Renal cortical epithelial cell (primary cell): ENCODE data around the gene PKMYT1. TPM values are rescaled to one million over a fixed set of nuclear protein-coding genes. Genes with fewer than 3 reads are reported as not detected.
"Not testable (repeated sequence)": the region's sequence is repeated elsewhere in the genome, so short reads cannot be mapped to it uniquely, and the experiment has no call there.

Experiments
- DNase-seq: peaks from one replicate; pipeline ENCODE4 v3.0.0-alpha.2; 2011; ENCODE audit warnings: low read depth
- total RNA-seq: library from RNA; depleted of rRNA; stranded (reverse); fragments of >200 nt; gene quantifications from 2 replicates; pipeline ENCODE4 v1.2.3, GENCODE V29; 2014

The PKMYT1 gene
- total RNA-seq, 1 donor from 2014 or later = 0.55 TPM

DNA sequence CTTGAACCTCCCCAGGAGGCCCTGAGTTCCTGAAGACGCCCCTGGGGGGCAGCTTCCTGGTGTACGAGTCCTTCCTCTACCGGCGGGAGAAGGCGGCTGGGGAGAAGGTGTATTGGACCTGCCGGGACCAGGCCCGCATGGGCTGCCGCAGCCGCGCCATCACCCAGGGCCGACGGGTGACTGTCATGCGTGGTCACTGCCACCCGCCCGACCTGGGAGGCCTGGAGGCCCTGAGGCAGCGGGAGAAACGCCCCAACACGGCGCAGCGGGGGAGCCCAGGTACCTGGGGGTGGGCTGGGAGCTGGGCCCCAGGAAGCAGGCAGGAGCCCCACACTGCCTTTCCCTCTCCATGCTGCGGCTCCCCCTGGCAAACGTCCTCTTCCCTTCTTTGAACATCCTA lies 46.5 kb downstream of the PKMYT1 start:
- DNase-seq = no peak

DNA sequence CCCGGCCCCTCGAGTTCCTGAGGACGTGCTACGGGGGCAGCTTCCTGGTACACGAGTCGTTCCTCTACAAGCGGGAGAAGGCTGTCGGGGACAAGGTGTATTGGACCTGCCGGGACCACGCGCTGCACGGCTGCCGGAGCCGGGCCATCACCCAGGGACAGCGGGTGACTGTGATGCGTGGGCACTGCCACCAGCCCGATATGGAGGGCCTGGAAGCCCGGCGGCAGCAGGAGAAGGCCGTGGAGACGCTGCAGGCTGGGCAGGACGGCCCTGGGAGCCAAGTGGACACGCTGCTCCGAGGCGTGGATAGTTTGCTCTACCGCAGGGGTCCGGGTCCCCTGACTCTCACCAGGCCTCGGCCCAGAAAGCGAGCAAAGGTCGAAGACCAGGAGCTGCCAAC lies 47.1 kb downstream of the PKMYT1 start:
- no peak for DNase-seq

DNA sequence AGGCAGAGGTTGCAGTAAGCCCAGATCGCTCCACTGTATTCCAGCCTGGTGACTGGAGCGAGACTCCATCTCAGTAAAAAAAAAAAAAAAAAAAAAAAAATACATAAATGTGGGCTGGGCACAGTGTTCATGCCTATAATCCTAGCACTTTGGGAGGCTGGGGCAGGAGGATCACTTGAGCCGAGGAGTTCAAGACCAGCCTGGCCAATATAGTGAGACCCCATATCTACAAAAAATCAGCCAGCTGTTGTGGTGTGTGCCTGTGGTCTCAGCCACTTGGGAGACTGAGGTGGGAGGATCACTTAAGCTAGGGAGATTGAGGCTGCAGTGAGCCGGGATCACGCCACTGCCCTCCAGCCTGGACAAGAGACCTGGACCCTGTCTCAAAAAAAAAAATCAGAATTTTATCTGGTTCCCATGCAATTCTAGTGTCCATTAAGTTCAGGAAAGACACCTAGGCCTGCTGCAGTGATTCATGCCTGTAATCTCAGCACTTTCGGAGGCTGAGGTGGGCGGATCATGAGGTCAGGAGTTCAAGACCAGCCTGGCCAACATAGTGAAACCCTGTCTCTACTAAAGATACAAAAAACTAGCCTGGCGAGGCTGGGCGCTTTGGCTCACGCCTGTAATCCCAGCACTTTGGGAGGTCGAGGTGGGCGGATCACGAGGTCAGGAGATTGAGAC lies 48.9 kb downstream of the PKMYT1 start:
- not testable (repeated sequence) for DNase-seq

DNA sequence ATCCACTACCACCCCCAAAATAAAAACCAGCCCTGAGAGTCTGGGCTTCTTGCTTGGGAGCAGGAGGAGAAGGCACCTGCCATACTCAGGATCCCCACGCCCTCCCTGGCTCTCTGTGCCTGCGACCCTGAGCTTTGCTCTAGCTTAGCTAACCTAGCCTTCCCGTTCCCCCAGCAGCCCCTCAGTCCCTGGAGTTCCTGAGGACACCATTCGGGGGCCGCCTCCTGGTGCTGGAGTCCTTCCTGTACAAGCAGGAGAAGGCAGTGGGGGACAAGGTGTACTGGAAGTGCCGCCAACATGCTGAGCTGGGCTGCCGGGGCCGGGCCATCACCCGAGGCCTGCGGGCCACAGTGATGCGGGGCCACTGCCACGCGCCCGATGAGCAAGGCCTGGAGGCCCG lies 50.0 kb downstream of the PKMYT1 start:
- no peak for DNase-seq

- no peak for DNase-seq
Observed at GRCh38 chr16:2929693-2930092, 50.6 kb downstream of the PKMYT1 start.

DNA sequence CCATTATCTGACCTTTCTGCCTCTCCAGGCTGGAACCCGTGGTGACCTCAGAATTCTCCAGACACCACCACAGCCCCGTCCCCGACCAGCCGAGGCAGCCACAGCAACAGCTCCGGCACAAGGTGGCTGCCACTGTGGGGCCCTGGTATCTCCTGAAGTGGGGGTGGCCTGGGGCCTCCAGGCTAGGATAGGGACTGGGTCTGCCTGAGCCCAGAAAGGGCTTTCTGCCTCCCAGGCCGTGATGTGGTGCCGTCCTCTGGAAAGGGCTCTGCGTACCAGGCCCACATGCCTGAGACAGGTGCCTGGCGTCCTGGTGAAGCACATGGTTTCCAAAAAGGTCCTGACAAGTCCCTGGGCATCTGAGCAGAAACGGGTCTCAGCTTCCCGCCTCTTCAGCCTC lies 51.5 kb downstream of the PKMYT1 start:
- DNase-seq = no peak

GRCh38 chr16:2928151-2928550 lies 52.1 kb downstream of the PKMYT1 start:
- DNase-seq = not testable (repeated sequence)

DNA sequence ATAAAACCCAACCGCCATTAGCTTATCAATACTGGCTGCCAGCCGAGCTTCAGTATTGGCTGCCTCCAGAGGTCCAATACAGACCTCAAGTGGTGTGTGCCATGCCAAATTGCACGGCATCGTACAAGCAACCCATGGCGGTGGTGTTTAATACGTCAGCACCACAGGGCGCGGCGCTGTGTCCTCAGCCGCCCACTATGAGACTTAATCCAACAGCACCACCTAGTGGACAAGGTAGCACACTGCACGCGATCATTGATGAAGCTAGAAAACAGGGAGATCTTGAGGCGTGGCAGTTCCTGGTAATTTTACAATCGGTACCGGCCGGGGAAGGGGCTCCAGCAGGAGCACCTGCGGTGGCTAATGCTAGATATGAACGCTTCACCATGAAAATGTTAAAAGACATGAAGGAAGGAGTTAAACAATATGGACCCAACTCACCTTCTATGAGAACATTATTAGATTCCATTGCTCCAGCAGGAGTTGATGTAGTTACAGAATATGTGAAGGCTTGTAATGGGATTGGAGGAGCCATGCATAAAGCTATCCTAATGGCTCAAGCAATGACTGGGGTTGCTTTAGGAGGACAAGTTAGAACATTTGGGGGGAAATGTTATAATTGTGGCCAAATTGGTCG lies 53.1 kb downstream of the PKMYT1 start:
- DNase-seq = peak; percentile 65

- DNase-seq = no peak
Observed at GRCh38 chr16:2926650-2926999, 53.6 kb downstream of the PKMYT1 start.

- DNase-seq = no peak
Observed at GRCh38 chr16:2925951-2926649, 54.1 kb downstream of the PKMYT1 start.

- DNase-seq = no peak
Observed at GRCh38 chr16:2924901-2925755, 55.1 kb downstream of the PKMYT1 start.

DNA sequence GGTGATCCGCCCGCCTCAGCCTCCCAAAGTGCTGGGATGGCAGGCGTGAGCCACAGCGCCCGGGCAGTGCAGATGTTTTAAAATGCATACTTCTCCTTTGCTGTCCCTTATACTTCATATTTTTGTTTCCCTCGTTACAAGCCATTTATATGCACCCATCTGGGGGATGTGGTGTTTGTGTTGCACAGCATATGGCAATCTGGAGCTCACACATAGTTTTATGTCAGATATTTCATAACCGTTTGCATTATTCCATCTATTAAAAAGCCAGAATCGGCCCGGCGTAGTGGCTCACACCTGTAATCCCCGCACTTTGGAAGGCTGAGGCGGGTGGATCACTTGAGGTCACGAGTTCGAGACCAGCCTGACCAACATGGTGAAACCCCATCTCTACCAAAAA lies 56.8 kb downstream of the PKMYT1 start:
- DNase-seq = no peak

Other genes starting within 250 kb of the PKMYT1 start
- gene SRRM2, start 227.8 kb downstream of the PKMYT1 start, total RNA-seq = 19.8 and 114 TPM in 2 replicates
- gene ELOB, start 203.2 kb downstream of the PKMYT1 start, total RNA-seq = 239 and 444 TPM in 2 replicates
- not detected in 2 replicates for gene PRSS33, start 192.9 kb downstream of the PKMYT1 start, total RNA-seq
- gene PRSS41, start 182.0 kb downstream of the PKMYT1 start, total RNA-seq = not detected in 2 replicates
- gene PRSS21, start 163.2 kb downstream of the PKMYT1 start, total RNA-seq = 1.2 and 3.1 TPM in 2 replicates
- 0.25 and 1.2 TPM in 2 replicates for gene ZG16B, start 150.1 kb downstream of the PKMYT1 start, total RNA-seq
- gene PRSS22, start 122.3 kb downstream of the PKMYT1 start, total RNA-seq = 1.8 and 5.4 TPM in 2 replicates
- 39.4 and 39.9 TPM in 2 replicates for gene FLYWCH2, start 97.2 kb downstream of the PKMYT1 start, total RNA-seq
- 35.3 and 42.9 TPM in 2 replicates for gene FLYWCH1, start 68.5 kb downstream of the PKMYT1 start, total RNA-seq
- 0.50 and 1.9 TPM in 2 replicates for gene KREMEN2, start 16.2 kb downstream of the PKMYT1 start, total RNA-seq
- 2.3 and 17.5 TPM in 2 replicates for gene PAQR4, start 11.1 kb downstream of the PKMYT1 start, total RNA-seq
- 0.20 and 0.35 TPM in 2 replicates for gene CLDN9, start 32.5 kb upstream of the PKMYT1 start, total RNA-seq
- 0.70 and 26.6 TPM in 2 replicates for gene CLDN6, start 37.7 kb upstream of the PKMYT1 start, total RNA-seq
- 196 and 480 TPM in 2 replicates for gene TNFRSF12A, start 39.9 kb upstream of the PKMYT1 start, total RNA-seq
- 8.5 and 13.0 TPM in 2 replicates for gene HCFC1R1, start 43.5 kb upstream of the PKMYT1 start, total RNA-seq
- gene THOC6, start 43.6 kb upstream of the PKMYT1 start, total RNA-seq = 13.5 and 13.7 TPM in 2 replicates
- 0.30 and 8.3 TPM in 2 replicates for gene BICDL2, start 56.5 kb upstream of the PKMYT1 start, total RNA-seq
- under 0.01 and 0.10 TPM in 2 replicates for gene MMP25, start 66.1 kb upstream of the PKMYT1 start, total RNA-seq
- gene IL32, start 85.2 kb upstream of the PKMYT1 start, total RNA-seq = 261 and 520 TPM in 2 replicates
- not detected in 2 replicates for gene ZSCAN10, start 118.8 kb upstream of the PKMYT1 start, total RNA-seq
- gene ZNF205, start 132.1 kb upstream of the PKMYT1 start, total RNA-seq = 15.2 and 20.5 TPM in 2 replicates
- gene ZNF213, start 154.6 kb upstream of the PKMYT1 start, total RNA-seq = 6.1 and 19.3 TPM in 2 replicates
- gene OR1F1, start 207.8 kb upstream of the PKMYT1 start, total RNA-seq = not detected in 2 replicates